Ishikawa (cell line): Measurements from ENCODE around the gene ARL10.

Experiments used
- CEBPB ChIP-seq: IDR thresholded peaks from 2 replicates; pipeline ENCODE4 v1.6.1; 2012
- CREB1 ChIP-seq: IDR thresholded peaks from 2 replicates; pipeline ENCODE4 v1.6.1; 2012; ENCODE audit warnings: low read depth
- EGR1 ChIP-seq: IDR thresholded peaks from 2 replicates; pipeline ENCODE4 v1.6.1; 2012
- EP300 ChIP-seq: IDR thresholded peaks from 2 replicates; pipeline ENCODE4 v1.6.1; 2012; ENCODE audit warnings: borderline replicate concordance
- FOXM1 ChIP-seq: IDR thresholded peaks from 2 replicates; pipeline ENCODE4 v1.6.1; 2012; ENCODE audit warnings: low read depth, borderline replicate concordance
- MAX ChIP-seq: IDR thresholded peaks from 2 replicates; pipeline ENCODE4 v1.6.1; 2012
- NFIC ChIP-seq: IDR thresholded peaks from 2 replicates; pipeline ENCODE4 v1.6.1; 2012
- RAD21 ChIP-seq: IDR thresholded peaks from 2 replicates; pipeline ENCODE4 v1.6.1; 2012; ENCODE audit warnings: low read depth
- REST ChIP-seq: IDR thresholded peaks from 2 replicates; pipeline ENCODE4 v1.6.1; 2012; ENCODE audit warnings: low read depth, mild to moderate bottlenecking
- TAF1 ChIP-seq: IDR thresholded peaks from 2 replicates; pipeline ENCODE4 v1.6.1; 2012; ENCODE audit warnings: low read depth, mild to moderate bottlenecking
- TCF12 ChIP-seq: IDR thresholded peaks from 2 replicates; pipeline ENCODE4 v1.6.1; 2012; ENCODE audit warnings: low read depth
- TEAD4 ChIP-seq: IDR thresholded peaks from 2 replicates; pipeline ENCODE4 v1.6.1; 2012
- USF1 ChIP-seq: IDR thresholded peaks from 2 replicates; pipeline ENCODE4 v1.6.1; 2012
- YY1 ChIP-seq: IDR thresholded peaks from 2 replicates; pipeline ENCODE4 v1.6.1; 2012; ENCODE audit warnings: low read depth
- ZBTB7A ChIP-seq: IDR thresholded peaks from 2 replicates; pipeline ENCODE4 v1.6.1; 2012; ENCODE audit warnings: low read depth

ARL10 gene

GRCh38 chr5:176379881-176380280, 14.6 kb downstream of the ARL10 start:
- TF ChIP-seq YY1 (no peak), CEBPB (no peak), MAX (no peak), CREB1 (no peak), TCF12 (no peak), EGR1 (no peak), FOXM1 (no peak), EP300 (no peak), TEAD4 (no peak), TAF1 (no peak), ZBTB7A (no peak), NFIC (no peak), RAD21 (no peak), REST (no peak), USF1 (no peak)

GRCh38 chr5:176381423-176381822, 16.1 kb downstream of the ARL10 start:
- TF ChIP-seq TCF12, result no peak
- no peak for TF ChIP-seq EGR1
- TF ChIP-seq CEBPB, result no peak
- TF ChIP-seq EP300, result no peak
- no peak for TF ChIP-seq ZBTB7A
- no peak for TF ChIP-seq NFIC
- no peak for TF ChIP-seq YY1
- TF ChIP-seq FOXM1, result no peak
- TF ChIP-seq RAD21, result no peak
- TF ChIP-seq USF1, result no peak

- TF ChIP-seq YY1, result no peak
Measured at GRCh38 chr5:176381979-176382378, 16.7 kb downstream of the ARL10 start.

- TF ChIP-seq EP300, result no peak
- TF ChIP-seq TAF1, result no peak
- no peak for TF ChIP-seq RAD21
- TF ChIP-seq REST, result no peak
Measured at GRCh38 chr5:176382721-176383120, 17.4 kb downstream of the ARL10 start.

- TF ChIP-seq USF1, result no peak
- TF ChIP-seq FOXM1, result no peak
- no peak for TF ChIP-seq NFIC
Measured at GRCh38 chr5:176383248-176383905, 18.1 kb downstream of the ARL10 start.

- no peak for TF ChIP-seq FOXM1
- TF ChIP-seq YY1, result no peak
- TF ChIP-seq USF1, result no peak
- no peak for TF ChIP-seq REST
- TF ChIP-seq TCF12, result no peak
- no peak for TF ChIP-seq MAX
- no peak for TF ChIP-seq CREB1
- TF ChIP-seq TEAD4, result no peak
- no peak for TF ChIP-seq CEBPB
- no peak for TF ChIP-seq NFIC
- TF ChIP-seq TAF1, result no peak
Measured at GRCh38 chr5:176383961-176384360, 18.7 kb downstream of the ARL10 start.
